ENCODE data around the gene FGF23. TPM values are rescaled to one million over a fixed set of nuclear protein-coding genes. Genes with fewer than 3 reads are reported as not detected.

The FGF23 gene
- total RNA-seq, 1 donor from 2014 or later: not detected

GRCh38 chr12:4323396-4323795 lies 56.1 kb downstream of the FGF23 start:
- ATAC-seq: no peak
- intact Hi-C loops (cut with DNase I): no loop called here
- no peak for DNase-seq (ENCODE audit: low spot score)

GRCh38 chr12:4322726-4323125 lies 56.8 kb downstream of the FGF23 start:
- intact Hi-C loops (cut with DNase I): no loop called here
- no peak for ATAC-seq
- DNase-seq (ENCODE audit: low spot score): no peak

- ATAC-seq: peak; percentile 100
- DNase-seq (ENCODE audit: low spot score): peak; percentile 93
- intact Hi-C loops (cut with DNase I): no loop called here
Measured at GRCh38 chr12:4320853-4321701, 58.4 kb downstream of the FGF23 start, which contains the start of gene TIGAR. Gene TIGAR, plus strand, starts transcription at chr12:4321213. Its CDS starts 59 bp downstream, at chr12:4321272.

GRCh38 chr12:4320497-4320852 lies 59.0 kb downstream of the FGF23 start:
- DNase-seq (ENCODE audit: low spot score) (no peak), ATAC-seq (peak; percentile 43)
- intact Hi-C loops (cut with DNase I): no loop called here

Other genes starting within 250 kb of the FGF23 start
- gene CCND2, start 106.0 kb downstream of the FGF23 start, total RNA-seq: 130 TPM
- 7.9 TPM for gene TIGAR, start 58.5 kb downstream of the FGF23 start, total RNA-seq
- not detected for gene FGF6, start 66.1 kb upstream of the FGF23 start, total RNA-seq
- gene RAD51AP1, start 159.2 kb upstream of the FGF23 start, total RNA-seq: 1.4 TPM
- 24.8 TPM for gene DYRK4, start 182.5 kb upstream of the FGF23 start, total RNA-seq